GM19193 (cell line): ENCODE measurements around the gene TAPBP.
A peak's percentile ranks its signal among the peaks of the same experiment; 100 is the strongest.

Experiments used
- POLR2A ChIP-seq: IDR thresholded peaks from 4 replicates; pipeline ENCODE4 v1.6.1; 2011; ENCODE audit not compliant: insufficient read depth, insufficient read length; ENCODE audit errors: extremely low read depth

TAPBP gene

DNA sequence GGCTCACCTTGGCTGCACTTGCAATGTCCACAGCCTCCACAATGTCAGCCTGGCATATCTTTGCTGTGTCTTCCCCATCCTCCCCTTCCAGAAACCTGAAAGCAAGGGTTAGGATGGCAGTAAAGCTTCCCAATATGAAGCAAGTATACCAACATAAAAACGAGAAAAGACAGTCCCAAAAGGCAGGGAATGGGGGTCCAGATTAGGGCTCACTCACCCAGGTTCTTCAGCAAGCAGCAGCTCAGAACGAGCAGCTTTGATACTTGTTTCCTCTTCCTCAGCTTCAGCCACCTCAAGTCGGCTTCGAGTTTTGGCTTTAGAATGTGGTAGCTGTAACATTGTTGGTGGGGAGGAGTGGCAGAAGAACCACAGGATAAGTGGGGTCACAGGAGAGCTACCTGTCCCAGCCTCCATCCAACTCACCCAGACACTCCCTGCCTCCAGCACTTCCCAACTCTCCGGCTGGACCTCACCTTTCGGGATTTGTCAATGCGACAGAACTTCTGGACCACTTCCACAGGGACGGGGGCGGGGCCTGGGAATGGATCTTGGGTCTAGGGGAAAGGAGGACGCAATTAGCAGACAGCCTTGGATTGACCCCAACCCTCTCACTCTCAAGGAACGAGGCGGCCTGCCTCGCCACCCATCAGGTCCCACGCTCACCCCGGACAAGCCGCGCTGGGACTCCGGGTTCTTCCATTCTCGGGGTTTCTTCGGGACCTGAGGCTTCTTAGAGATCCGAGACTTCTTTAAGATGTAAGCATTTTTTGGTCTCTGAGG, 25.5 kb downstream of the TAPBP start:
- TF ChIP-seq POLR2A, result no peak

DNA sequence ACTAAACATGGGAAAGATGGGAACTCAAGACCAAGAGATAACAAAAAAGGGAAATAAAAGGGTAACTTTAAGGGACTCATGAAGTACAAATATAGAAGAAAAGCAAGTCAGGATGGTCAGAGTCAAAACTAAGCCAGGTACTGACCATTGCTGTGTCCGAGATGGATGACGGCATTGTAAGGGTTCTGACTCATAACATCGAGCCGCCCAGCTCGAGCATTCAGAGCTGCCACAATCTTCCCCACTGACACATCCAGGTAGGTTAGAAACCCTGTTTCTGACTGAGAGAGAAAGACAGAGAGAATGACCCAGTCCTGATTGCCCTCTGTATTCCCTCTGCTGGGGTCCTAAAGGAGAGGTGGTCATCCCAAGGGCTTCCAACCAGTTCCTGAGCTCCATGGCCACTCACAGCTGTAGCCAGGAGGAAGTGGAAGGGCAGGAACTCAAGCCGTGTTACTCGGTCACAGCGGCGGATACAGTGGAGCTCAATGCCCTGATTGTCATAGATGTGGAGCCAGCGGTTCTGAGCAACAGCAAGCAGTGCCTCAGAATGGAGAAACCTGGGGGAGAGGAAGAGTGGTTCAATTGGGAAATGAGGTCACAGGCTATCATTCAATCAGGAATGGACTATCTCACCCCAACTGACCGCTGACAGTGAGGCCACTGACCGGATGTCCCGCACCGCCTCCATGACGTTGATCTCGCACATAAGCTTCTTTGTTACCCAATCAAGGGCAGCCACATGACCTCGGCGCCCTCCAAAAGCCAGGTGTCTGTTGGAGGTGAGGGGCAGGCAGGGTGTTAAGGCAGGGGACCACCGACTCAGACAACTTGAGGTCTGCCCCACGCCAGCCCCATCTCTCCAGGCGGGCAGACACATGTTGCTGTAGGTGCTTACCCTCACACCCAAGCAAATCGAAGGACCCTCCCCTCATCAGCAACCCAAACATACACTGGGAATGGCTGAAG, 26.6 kb downstream of the TAPBP start:
- TF ChIP-seq POLR2A, result no peak

DNA sequence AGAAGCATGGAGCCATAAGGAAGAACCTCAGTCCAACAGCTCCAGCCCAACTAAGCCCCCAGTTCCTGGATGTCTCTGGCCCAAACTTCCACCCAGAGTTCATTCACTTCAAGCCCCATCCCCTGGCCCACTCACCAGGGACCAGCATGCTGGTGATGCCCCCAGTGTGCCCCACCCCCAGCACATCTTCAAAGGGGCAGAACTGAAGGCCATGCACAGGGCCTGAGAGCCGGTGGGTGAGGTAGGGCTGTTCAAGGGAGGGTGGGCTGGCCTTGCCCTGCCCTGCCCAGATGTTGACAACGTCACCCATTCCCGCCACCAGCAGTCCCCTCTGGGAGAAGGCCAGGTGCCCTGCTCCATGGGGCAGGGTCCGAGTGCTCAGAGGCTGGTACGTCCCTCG, 33.3 kb downstream of the TAPBP start:
- no peak for TF ChIP-seq POLR2A

DNA sequence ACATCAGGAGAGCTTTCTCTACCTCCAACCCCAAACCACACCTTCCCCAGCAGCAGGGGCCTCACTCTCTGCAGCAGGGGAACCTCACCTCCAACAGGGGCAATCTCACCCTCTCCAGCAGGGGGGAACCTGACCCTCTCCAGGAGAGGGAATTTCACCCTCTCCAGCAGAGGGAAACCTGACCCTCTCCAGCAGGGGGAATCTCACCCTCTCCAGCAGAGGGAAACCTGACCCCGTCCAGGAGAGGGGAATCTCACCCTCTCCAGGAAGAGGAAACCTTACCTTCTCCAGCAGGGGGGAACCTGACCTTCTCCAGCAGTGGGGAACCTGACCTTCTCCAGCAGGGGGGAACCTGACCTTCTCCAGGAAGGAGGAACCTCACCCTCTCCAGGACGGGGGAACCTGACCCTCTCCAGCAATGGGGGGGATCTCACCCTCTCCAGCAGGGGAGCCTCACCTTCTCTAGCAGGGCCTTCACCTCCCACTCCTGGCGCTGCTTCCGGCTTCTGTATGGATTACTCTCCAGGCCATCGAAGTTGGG, 33.8 kb downstream of the TAPBP start:
- TF ChIP-seq POLR2A, result no peak

DNA sequence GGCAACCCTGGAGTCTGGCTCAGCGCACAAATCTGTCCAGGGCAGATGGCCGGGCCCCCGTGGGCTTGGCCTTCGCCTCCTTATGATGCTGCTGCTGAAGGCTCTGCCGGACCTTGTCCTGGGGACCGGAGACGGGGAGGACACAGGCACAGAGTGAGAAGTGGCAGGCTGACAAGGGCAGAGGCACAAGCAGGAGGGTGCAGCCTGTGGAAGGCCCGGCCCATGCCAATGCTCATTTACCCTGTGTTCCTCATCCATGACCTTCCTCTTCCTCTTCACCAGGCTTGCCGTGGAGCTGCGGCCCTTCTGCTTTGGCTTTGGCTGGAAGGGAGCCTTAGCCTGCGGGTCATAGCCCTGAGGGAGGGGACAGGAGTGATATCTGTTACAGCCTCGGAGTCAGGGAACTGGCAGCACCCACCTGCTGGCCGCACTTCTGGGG, 34.6 kb downstream of the TAPBP start:
- TF ChIP-seq POLR2A, result no peak

DNA sequence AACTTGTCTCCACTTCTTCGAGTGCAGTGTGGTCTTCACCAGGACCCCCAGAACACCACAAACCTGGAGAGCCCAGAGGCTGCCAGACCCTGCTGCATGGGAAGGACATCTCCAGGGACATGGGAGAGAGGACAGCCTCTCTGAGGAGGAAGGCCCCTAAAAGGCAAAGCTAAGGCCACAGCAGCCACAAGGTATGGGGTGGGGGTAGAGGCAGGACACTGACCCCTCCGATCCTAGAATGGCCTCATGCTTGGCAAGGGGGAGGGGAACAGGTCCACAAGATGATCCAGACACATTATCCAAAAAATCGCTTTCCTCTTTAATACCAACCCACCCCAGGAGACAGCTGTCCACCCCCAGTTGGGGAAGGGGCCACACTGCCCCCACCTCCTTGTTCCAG, 35.1 kb downstream of the TAPBP start:
- no peak for TF ChIP-seq POLR2A

DNA sequence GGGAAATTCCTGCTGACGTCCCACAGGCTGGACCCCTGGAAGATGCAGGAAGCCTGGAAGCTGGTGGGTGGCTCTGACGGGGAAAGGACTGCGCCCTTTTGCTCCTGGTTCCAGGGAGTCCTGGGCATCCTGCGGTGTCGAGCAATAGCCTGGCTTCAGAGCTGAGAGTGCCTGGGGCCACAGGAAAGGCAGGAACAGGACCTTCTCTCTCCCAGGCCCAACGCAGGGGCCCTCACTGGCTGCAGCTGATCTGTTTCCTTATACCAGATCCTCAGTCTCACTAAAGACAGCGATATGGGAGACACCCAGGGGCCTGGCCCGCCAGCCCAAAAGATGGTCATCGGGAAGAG, 35.5 kb downstream of the TAPBP start:
- no peak for TF ChIP-seq POLR2A

DNA sequence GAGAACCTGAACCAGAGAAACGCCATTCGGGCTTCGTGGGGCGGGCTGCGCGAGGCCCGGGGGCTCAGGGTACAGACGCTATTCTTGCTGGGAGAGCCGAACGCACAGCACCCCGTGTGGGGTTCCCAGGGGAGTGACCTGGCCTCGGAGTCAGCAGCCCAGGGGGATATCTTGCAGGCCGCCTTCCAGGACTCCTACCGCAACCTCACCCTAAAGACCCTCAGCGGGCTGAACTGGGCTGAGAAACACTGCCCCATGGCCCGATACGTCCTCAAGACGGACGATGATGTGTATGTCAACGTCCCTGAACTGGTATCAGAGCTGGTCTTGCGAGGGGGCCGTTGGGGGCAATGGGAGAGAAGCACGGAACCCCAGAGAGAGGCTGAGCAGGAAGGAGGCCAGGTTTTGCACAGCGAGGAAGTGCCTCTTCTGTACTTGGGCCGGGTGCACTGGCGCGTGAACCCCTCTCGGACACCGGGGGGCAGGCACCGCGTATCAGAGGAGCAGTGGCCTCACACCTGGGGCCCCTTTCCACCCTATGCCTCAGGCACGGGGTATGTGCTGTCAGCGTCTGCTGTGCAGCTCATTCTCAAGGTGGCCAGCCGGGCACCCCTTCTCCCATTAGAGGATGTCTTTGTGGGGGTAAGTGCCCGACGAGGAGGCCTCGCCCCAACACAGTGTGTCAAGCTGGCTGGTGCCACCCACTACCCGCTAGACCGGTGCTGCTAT, 36.1 kb downstream of the TAPBP start:
- TF ChIP-seq POLR2A, result no peak

DNA sequence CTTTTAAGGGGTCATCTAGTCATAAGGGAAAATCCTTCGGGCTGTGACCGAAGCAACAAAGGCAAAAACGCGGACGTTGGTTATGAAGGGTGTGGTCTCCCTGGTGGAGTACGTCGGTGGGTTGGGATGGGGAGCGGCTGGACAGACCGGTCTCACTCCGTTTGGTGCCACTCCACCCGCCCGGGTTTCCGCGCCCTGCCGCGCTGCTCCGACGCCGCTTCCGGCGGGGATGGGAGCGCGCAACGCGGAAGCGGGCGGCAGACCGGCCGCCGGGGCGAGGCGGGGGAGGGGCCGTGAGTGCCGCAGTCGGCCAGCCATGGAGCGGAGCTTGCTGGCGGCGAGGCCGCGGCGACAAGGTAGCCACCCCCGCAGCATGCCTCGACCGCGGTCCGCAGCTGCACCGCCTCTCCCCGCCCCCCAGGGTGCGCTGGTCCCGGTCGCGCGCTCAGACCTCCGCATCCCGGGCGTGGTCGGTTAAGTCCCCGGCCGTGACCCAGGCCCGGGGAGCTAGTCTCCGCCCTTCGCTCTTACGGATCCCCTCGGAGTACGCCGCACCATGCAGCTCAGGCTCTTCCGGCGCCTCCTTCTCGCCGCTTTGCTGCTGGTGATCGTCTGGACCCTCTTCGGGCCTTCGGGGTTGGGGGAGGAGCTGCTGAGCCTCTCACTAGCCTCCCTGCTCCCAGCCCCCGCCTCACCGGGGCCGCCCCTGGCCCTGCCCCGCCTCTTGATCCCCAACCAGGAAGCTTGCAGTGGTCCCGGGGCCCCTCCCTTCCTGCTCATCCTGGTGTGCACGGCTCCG, 36.8 kb downstream of the TAPBP start, which contains the start of gene B3GALT4:
Gene B3GALT4 (plus strand): TSS at position 260 of the 799 bp plus-strand sequence. CDS start 297 bp downstream, at position 557.
- peak; percentile 80 for TF ChIP-seq POLR2A

DNA sequence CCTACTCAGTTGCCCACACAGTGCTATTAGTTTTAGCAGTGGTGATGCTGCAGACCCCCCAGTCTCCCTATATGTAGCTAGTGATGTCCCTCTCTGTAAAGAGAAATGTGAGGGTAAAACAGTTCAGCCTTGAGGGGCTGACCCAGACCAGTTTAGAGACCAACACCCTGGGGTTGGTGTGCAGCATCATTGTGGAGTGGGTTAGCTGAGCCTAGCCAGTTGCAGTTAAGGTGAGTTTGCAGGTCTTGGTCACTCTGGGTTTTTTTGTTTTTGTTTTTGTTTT, 37.4 kb downstream of the TAPBP start:
- no peak for TF ChIP-seq POLR2A

DNA sequence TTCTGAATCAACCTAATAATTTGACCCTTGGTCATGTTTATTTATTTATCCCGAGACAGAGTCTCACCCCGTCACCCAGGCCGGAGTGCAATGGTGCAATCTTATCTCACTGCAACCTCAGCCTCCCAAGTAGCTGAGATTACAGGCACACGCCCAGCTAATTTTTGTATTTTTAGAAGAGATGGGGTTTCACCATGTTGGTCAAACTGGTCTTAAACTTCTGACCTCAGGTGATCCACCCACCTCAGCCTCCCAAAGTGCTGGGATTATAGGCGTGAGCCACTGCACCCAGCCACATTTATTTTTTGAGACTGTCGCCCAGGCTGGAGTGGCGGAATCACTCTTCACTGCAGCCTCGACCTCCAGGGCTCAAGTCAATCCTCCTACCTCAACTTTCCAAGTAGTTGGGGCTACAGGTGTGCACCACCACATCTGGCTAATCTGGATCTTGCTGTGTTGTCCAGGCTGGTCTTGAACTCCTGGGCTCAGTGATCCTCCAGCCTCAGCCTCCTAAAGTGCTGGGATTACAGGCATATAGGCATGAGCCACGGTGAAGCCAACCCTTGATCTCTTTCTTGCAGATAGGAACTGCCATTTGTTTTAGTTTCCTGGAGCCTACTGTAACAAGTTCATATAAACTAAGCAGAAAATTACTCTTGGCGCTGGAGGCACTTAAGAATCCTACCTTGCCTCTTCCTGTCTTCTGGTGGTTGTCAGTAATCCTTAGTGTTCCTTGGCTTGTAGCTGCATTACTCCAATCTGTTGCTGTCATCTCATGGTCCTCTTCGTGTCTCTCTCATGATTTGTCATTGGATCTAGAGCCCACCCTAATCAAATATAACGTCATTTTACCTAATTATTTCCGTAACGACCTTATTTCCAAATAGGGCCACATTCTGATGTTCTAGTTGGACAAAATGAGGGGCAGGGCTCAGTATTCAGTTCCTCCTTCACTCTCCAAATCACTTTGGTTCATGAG, 39.7 kb downstream of the TAPBP start:
- TF ChIP-seq POLR2A, result peak; percentile 38

DNA sequence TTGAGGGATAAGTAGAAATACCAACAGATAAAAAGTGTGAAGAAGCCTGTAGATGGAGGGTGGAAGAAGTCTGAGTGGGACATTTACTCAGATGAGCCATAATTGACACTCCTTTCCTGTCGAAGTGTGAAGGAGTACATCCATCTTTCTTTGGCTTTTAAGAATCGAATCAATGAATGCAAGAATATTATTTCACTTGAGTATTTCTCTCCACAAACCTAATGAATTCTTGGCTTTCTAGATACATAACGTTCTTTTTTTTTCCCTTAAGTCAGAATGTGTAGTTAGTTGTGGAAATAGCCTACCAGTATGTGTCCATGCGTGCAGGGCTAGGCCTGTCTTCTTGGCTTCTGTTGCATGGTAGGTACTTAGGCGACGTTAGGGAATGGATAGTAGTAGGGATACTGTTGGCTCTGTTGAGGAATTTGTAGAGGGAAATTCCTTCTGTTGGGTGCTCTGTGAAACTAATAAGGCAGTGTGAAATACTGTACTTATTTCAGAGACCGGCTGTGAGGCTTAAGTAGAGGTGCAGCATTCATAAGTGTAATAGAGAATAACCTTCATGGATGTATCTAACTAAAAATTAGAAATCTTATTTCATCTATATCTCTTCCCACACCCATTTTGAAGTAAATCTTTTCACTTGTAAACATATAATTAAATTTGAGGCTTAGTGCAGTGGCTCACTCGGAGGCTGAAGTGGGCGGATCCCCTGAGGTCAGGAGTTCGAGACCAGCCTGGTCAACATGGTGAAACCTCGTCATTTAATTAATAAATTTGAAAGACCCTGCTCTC, 40.6 kb downstream of the TAPBP start:
- no peak for TF ChIP-seq POLR2A
